Esophagus muscularis mucosa (tissue), 4 donors: ENCODE results near the gene BCL7C. TPM values are rescaled to one million over a fixed set of nuclear protein-coding genes. Genes with fewer than 3 reads are reported as not detected.
"Not testable (repeated sequence)": the region's sequence is repeated elsewhere in the genome, so short reads cannot be mapped to it uniquely, and the experiment has no call there.

Experiments used
- DNase-seq: peaks from one replicate; pipeline ENCODE4 v3.0.0-alpha.2; 2017; ENCODE audit errors: extremely low spot score
- H3K27ac ChIP-seq, 4 donors: fragments of 200-600 bp; sonication (generic); replicated peaks in 1 of 4; 1 replicate in 3 of 4; 2 replicates in 1 of 4; pipeline ENCODE4 v1.5.1; 2016 to 2019; ENCODE audit warnings: mild to moderate bottlenecking in 1 of 4
- H3K27me3 ChIP-seq, 4 donors: fragments of 200-600 bp; sonication (generic); one replicate each; pipeline versions ENCODE4 v1.5.1 to v1.6.0; 2016 to 2019
- H3K36me3 ChIP-seq, 4 donors: fragments of 200-600 bp; sonication (generic); one replicate each; pipeline ENCODE4 v1.5.1; 2016 to 2019
- H3K4me1 ChIP-seq, 4 donors: fragments of 200-600 bp; sonication (generic); one replicate each; pipeline ENCODE4 v1.5.1; 2016 to 2019
- H3K4me3 ChIP-seq, 4 donors: fragments of 200-600 bp; sonication (generic); 1 replicate in 2 of 4; 2 replicates in 2 of 4; pipeline ENCODE4 v1.5.1; 2016 to 2019; ENCODE audit warnings: mild to moderate bottlenecking in 4 of 4, moderate library complexity in 1 of 4
- H3K9me3 ChIP-seq, 4 donors: fragments of 200-600 bp; sonication (generic); 1 replicate in 3 of 4; 2 replicates in 1 of 4; pipeline ENCODE4 v1.5.1; 2016 to 2019
- CTCF ChIP-seq, 3 experiments: fragments of 200-600 bp in 2 of 3; fragments of 450-650 bp in 1 of 3; sonication (generic) in 2 of 3; IDR thresholded peaks; one replicate each; pipeline ENCODE4 v1.5.1; 2017 to 2019; ENCODE audit warnings: antibody characterized with exemption in 3 of 3, mild to moderate bottlenecking in 2 of 3, moderate library complexity in 1 of 3
- EP300 ChIP-seq: sonication (generic); formaldehyde crosslinking; IDR thresholded peaks from one replicate; pipeline ENCODE4 v1.6.1; 2017; ENCODE audit warnings: antibody characterized with exemption
- POLR2A ChIP-seq: fragments of 450-650 bp; IDR thresholded peaks from one replicate; pipeline ENCODE4 v1.6.1; 2017; ENCODE audit warnings: antibody characterized with exemption, moderate library complexity, mild to moderate bottlenecking, low read depth
- POLR2AphosphoS5 ChIP-seq, 2 donors: sonication (generic); formaldehyde crosslinking; IDR thresholded peaks; one replicate each; pipeline ENCODE4 v1.6.1; 2017; ENCODE audit warnings: antibody characterized with exemption in 2 of 2
- WGBS: methylation state at CpG from one replicate; pipeline ENCODE4 v1.1.5; 2018; 5-methylcytosine and 5-hydroxymethylcytosine counted together
- intact Hi-C: fragments of 100-400 bp; cut with DNase I; formaldehyde crosslinking; loops from one replicate; pipeline ENCODE4 v1.15.1; 2023
- total RNA-seq, 4 donors: library from RNA; depleted of rRNA; stranded (reverse); fragments of >200 nt; gene quantifications; one replicate each; pipeline versions ENCODE4 v1.1.0 to v1.2.1, GENCODE V29; 2016

The BCL7C gene
- total RNA-seq, 4 donors from 2014 or later: 42.1 to 57.9 (median 45.5) TPM

DNA sequence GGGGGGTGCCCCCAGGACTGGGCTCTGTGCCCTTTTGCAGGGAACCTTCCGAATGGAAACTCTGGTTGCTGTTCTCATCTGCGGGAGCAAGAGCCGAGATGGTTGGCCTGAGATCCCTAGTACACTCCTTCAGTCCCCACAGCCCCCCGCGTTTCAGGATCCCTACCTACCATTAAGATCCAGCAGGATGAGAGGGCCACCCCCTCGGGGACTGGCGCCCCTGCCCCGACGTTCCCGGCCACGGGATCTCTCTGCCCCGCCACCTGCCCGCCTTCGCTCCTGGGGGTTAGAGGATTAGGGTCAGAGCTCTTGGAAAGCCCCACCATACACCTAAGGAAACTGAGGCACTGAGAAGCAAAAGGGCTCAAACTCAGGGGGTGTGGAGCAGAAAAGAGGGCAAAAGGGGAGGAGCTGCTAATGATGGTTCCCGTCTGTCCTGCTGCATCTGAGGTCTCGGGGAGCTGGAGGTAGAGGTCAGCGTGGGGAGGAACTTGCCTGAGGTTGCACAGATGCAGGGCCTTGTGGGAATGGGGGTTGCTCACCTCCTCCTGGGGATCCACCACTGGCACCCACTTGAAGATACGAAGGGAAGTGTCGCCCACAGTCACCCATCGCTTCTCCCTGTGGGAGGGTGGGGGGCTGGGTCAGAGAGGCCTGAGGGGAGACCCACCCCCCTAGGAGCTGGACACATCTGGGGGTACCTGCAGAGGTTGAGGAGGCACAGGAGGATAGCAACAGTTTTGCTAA lies 1.0 kb downstream of the BCL7C start:
- 45% methylated on average over 13 of the region's 20 CpGs for WGBS
- Histone ChIP-seq H3K4me3 (peak overlapping the region; percentile 70 to 89 (median 82)), H3K9me3 (no peaks in the 10 kb centered on the region), H3K36me3 (peaks cover 0 to 45% (median 42%) of the 10 kb centered on the region in 4 donors), H3K27me3 (no peaks in the 10 kb centered on the region), H3K27ac (peak overlapping the region; percentile 96 to 99 (median 98)), H3K4me1 (peaks cover 35 to 48% (median 44%) of the 10 kb centered on the region in 4 donors)
- TF ChIP-seq POLR2AphosphoS5 (IDR thresholded peaks at IDR 0.05): no peak
- TF ChIP-seq EP300: no peak
- TF ChIP-seq CTCF (IDR thresholded peaks at IDR 0.05): no peak
- TF ChIP-seq POLR2A: no peak
- no peak for DNase-seq
- intact Hi-C loops: no loop called here

DNA sequence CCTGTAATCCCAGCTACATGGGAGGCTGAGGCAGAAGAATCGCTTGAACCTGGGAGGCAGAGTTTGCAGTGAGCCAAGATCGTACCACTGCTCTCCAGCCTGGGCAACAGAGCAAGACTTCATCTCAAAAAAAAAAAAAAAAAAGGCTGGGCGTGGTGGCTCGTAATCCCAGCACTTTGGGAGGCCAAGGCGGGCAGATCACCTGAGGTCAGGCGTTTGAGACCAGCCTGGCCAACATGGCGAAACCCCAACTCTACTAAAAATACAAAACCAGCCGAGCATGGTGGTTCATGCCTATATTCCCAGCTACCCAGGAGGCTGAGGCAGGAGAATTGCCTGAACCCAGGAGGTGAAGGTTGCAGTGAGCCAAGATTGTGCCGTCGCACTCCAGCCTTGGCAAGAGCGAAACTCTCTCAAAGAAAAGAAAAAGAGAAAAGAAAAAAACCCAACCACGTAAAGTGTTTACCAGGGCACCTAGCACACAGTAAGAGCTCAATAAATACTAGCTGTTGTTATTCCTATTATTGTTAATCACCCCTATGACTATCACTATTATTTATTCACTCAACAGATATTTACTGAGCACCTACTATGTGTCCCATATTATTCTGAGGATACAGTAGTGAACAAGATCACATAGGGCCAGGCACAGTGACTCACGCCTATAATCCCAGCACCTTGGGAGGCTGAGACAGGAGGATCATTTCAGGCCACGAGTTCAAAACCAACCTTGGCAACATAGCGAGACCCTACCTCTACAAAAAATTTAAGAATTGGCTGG lies 2.6 kb downstream of the BCL7C start:
- H3K4me3 ChIP-seq, H3K27ac ChIP-seq, H3K9me3 ChIP-seq, intact Hi-C loops, DNase-seq, H3K27me3 ChIP-seq: not testable (repeated sequence)
- Histone ChIP-seq H3K36me3 (peaks cover 0 to 61% (median 57%) of the 10 kb centered on the region in 4 donors), H3K4me1 (peaks cover 32 to 38% (median 36%) of the 10 kb centered on the region in 4 donors)
- WGBS: 92% methylated on average over 15 of the region's 15 CpGs

DNA sequence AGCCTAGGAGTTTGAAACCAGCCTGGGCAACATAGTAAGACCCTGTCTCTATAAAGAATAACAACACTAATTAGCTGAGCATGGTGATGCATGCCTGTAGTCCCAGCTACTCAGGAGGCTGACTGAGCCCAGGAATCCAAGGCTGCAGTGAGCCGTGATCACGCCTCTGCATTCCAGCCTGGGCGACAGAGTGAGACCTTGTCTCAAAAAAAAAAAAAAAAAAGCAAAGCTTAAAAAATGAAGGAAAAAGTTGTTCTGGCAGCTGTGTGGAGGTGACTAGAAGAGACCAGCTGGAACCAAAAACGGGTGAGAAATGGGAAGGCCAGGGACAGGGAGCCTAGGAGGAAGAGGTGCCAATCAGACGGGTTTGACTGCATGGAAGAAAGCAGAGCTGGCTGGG lies 4.2 kb downstream of the BCL7C start:
- no peaks in the 10 kb centered on the region for H3K27me3 ChIP-seq
- H3K27ac ChIP-seq: no peak overlapping the region
- intact Hi-C loops: no loop called here
- no peak overlapping the region for H3K4me3 ChIP-seq
- no peak for DNase-seq
- peaks cover 18 to 23% (median 21%) of the 10 kb centered on the region in 4 donors for H3K4me1 ChIP-seq
- WGBS: 77% methylated on average over 5 of the region's 5 CpGs
- peaks cover 0 to 76% (median 72%) of the 10 kb centered on the region in 4 donors for H3K36me3 ChIP-seq
- TF ChIP-seq POLR2AphosphoS5 (IDR thresholded peaks at IDR 0.05) (no peak), EP300 (no peak), POLR2A (no peak), CTCF (IDR thresholded peaks at IDR 0.05) (no peak)
- H3K9me3 ChIP-seq: no peaks in the 10 kb centered on the region

GRCh38 chr16:30888856-30889499 lies 4.9 kb downstream of the BCL7C start:
- intact Hi-C loops: no loop called here
- DNase-seq: no peak
- 81% methylated on average over 8 of the region's 8 CpGs for WGBS
- H3K27me3 ChIP-seq: no peaks in the 10 kb centered on the region
- H3K36me3 ChIP-seq: peaks cover 0 to 84% (median 74%) of the 10 kb centered on the region in 4 donors
- H3K9me3 ChIP-seq: no peaks in the 10 kb centered on the region
- TF ChIP-seq EP300 (no peak), POLR2A (no peak), CTCF (IDR thresholded peaks at IDR 0.05) (no peak), POLR2AphosphoS5 (IDR thresholded peaks at IDR 0.05) (no peak)
- H3K27ac ChIP-seq: no peak overlapping the region
- H3K4me1 ChIP-seq: peaks cover 12 to 16% (median 14%) of the 10 kb centered on the region in 4 donors
- H3K4me3 ChIP-seq: no peak overlapping the region

GRCh38 chr16:30887927-30888326 lies 6.0 kb downstream of the BCL7C start:
- H3K27ac ChIP-seq: no peak overlapping the region
- H3K36me3 ChIP-seq: peaks cover 0 to 92% (median 76%) of the 10 kb centered on the region in 4 donors
- no peaks in the 10 kb centered on the region for H3K27me3 ChIP-seq
- H3K4me1 ChIP-seq: peaks cover 6 to 8% (median 8%) of the 10 kb centered on the region in 4 donors
- WGBS: 85% methylated on average over 9 of the region's 9 CpGs
- no peak for TF ChIP-seq CTCF (IDR thresholded peaks at IDR 0.05)
- TF ChIP-seq POLR2A: no peak
- no peak for TF ChIP-seq EP300
- TF ChIP-seq POLR2AphosphoS5 (IDR thresholded peaks at IDR 0.05): no peak
- intact Hi-C loops: no loop called here
- DNase-seq: no peak
- no peaks in the 10 kb centered on the region for H3K9me3 ChIP-seq
- H3K4me3 ChIP-seq: no peak overlapping the region
